Omental fat pad (tissue), 4 donors: ENCODE measurements around the gene PINK1. TPM values are rescaled to one million over a fixed set of nuclear protein-coding genes. Genes with fewer than 3 reads are reported as not detected.
"Not testable (repeated sequence)": the region's sequence is repeated elsewhere in the genome, so short reads cannot be mapped to it uniquely, and the experiment has no call there.

Experiments used
- ATAC-seq: fragments of 150-250 bp; one replicate; pipeline ENCODE4 v1.9.1; 2016; ENCODE audit warnings: mild to moderate bottlenecking, moderate library complexity; ENCODE audit not compliant: low FRiP score
- DNase-seq: peaks from one replicate; pipeline ENCODE4 v3.0.0-alpha.2; 2019; ENCODE audit warnings: low spot score
- CTCF ChIP-seq, 3 donors: fragments of 450-650 bp; IDR thresholded peaks; one replicate each; pipeline ENCODE4 v1.5.1; 2016 to 2017; ENCODE audit warnings: antibody characterized with exemption in 3 of 3, mild to moderate bottlenecking in 3 of 3, moderate library complexity in 2 of 3
- total RNA-seq, 4 donors: library from RNA; depleted of rRNA; stranded (reverse); fragments of >200 nt; gene quantifications; one replicate each; pipeline ENCODE4 v1.1.0, GENCODE V29; 2016

PINK1 gene
- total RNA-seq, 4 donors from 2014 or later, result 71.9 to 132 (median 111) TPM

DNA sequence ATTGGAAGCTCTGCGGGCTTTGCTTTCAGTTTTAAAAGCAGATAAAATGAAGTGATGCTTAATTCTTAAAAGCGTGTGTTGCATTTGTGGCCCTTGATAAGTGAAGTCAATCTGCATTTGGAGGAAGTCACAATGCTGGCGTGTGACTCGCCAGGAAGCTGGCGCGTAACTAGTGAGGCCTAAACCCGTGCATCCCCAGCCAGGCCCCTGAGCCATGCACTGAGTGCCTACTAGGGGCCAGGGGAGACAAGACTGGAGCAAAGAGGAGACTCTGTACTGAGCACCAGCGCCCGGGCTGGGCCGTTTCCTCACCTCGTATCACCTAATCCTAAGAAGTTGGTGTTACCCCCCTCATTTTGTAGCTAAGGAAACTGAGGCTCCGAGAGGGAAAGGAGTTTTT is 32.5 kb downstream of the PINK1 start:
- no peak for ATAC-seq
- TF ChIP-seq CTCF (IDR thresholded peaks at IDR 0.05), result no peak

DNA sequence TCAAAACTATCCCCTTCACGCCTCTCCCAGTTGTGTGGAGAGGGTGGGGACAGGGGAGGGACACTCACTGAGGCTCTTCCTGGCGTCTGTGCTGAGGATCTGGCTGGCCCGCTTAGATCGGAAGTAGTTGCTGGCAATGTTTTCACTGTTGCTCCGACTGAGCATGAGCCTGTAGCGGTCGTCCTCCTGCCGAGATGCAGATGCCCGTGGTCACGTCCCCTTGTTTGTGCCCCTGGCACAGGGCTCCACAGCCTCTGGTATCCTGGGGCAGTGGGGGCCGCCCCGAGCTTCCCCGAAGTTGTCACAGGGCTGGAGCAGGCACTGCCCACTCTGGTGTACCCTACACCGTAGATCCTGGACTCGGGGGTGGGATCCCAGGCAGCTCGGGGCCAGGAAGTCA is 32.9 kb downstream of the PINK1 start:
- DNase-seq, result no peak
- no peak for TF ChIP-seq CTCF (IDR thresholded peaks at IDR 0.05)
- ATAC-seq, result no peak

More for the DNA sequence above, 32.5 kb downstream of the PINK1 start:
- DNase-seq, result no peak

GRCh38 chr1:20666804-20667203 is 33.5 kb downstream of the PINK1 start:
- DNase-seq (no peak), ATAC-seq (no peak)
- TF ChIP-seq CTCF (IDR thresholded peaks at IDR 0.05), result no peak

GRCh38 chr1:20668581-20668980 is 35.3 kb downstream of the PINK1 start:
- no peak for DNase-seq
- ATAC-seq, result no peak
- TF ChIP-seq CTCF (IDR thresholded peaks at IDR 0.05), result no peak

GRCh38 chr1:20670936-20671335 is 37.7 kb downstream of the PINK1 start:
- DNase-seq (no peak), ATAC-seq (no peak)
- TF ChIP-seq CTCF (IDR thresholded peaks at IDR 0.05), result no peak

DNA sequence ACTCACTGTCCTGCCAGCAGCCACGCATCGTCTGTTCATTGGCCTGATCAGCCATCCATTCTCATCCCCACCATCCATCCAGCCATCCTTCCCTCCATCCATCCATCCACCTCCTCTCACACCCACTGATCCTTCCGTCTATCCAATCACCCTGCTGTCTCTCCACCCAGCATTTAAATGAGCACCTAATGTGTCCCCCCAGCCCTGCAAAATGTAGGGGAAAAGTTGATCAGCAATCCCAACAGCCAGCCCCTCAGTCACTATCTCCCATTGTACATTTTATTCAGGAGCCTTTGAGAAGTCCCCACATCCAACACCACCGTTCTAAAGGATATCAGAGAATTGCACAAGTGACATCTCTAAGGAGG is 39.0 kb downstream of the PINK1 start:
- no peak for TF ChIP-seq CTCF (IDR thresholded peaks at IDR 0.05)
- ATAC-seq (no peak), DNase-seq (no peak)

DNA sequence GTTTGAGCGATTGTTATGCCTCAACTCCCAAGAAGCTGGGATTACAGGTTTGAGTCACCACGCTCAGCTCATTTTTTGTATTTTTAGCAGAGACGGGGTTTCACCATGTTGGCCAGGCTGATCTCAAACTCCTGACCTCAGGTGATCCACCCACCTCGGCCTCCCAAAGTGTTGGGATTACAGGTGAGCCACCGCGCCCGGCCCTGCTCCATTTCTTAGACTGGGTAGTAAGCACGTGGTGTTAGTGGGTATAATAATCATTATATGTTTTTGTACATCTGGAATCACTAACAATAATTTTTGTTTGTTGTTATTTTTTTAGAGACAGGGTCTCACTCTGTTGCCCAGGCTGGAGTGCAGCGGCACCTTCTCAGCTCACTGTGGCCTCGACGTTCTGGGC is 40.4 kb downstream of the PINK1 start:
- not testable (repeated sequence) for DNase-seq, ATAC-seq

DNA sequence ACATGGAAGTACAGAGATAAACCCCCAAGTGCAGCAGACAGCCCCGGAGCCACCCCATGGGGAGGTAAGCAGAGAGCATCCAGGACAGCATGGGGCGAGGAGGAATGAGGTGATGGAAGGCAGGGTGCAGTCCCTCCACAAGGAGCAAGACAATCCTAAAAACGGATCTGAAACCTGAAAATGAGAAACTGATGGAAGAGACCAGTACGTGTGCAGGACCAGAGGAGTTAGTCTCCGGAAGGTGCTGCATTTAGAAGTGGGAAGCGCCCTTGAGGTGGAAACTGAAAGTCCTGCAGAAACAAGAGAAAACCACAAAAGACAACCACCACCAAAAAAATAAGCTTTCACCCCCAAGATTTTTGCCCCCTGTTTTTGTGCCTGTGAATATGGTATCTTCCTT is 45.3 kb downstream of the PINK1 start:
- DNase-seq (no peak), ATAC-seq (no peak)
- TF ChIP-seq CTCF (IDR thresholded peaks at IDR 0.05), result no peak
